ENCODE results near the gene PDCD1. TPM values are rescaled to one million over a fixed set of nuclear protein-coding genes. Genes with fewer than 3 reads are reported as not detected.

The PDCD1 gene
- total RNA-seq, 1 donor from 2014 or later, result 1.8 TPM

- Histone ChIP-seq H3K27me3 (no peaks in the 10 kb centered on the region), H3K4me3 (no peak overlapping the region), H3K4me1 (no peaks in the 10 kb centered on the region), H3K9me3 (no peaks in the 10 kb centered on the region), H3K36me3 (no peaks in the 10 kb centered on the region), H3K27ac (no peak overlapping the region)
- TF ChIP-seq, protein P1, sequence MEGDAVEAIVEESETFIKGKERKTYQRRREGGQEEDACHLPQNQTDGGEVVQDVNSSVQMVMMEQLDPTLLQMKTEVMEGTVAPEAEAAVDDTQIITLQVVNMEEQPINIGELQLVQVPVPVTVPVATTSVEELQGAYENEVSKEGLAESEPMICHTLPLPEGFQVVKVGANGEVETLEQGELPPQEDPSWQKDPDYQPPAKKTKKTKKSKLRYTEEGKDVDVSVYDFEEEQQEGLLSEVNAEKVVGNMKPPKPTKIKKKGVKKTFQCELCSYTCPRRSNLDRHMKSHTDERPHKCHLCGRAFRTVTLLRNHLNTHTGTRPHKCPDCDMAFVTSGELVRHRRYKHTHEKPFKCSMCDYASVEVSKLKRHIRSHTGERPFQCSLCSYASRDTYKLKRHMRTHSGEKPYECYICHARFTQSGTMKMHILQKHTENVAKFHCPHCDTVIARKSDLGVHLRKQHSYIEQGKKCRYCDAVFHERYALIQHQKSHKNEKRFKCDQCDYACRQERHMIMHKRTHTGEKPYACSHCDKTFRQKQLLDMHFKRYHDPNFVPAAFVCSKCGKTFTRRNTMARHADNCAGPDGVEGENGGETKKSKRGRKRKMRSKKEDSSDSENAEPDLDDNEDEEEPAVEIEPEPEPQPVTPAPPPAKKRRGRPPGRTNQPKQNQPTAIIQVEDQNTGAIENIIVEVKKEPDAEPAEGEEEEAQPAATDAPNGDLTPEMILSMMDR (IDR thresholded peaks at IDR 0.05), result no peak
- no peak for ATAC-seq
- DNase-seq, result no peak
- intact Hi-C loops (cut with DNase I), result no loop called here
Observed at GRCh38 chr2:241891988-241892298, 33.2 kb upstream of the PDCD1 start.

GRCh38 chr2:241891315-241891987 lies 32.8 kb upstream of the PDCD1 start:
- no peak for ATAC-seq
- no peak overlapping the region for H3K4me3 ChIP-seq
- no peaks in the 10 kb centered on the region for H3K4me1 ChIP-seq
- H3K36me3 ChIP-seq, result no peaks in the 10 kb centered on the region
- no peaks in the 10 kb centered on the region for H3K9me3 ChIP-seq
- no peaks in the 10 kb centered on the region for H3K27me3 ChIP-seq
- peak; percentile 6 for DNase-seq
- H3K27ac ChIP-seq, result no peak overlapping the region
- intact Hi-C loops (cut with DNase I), result no loop called here
- TF ChIP-seq, protein P1 (IDR thresholded peaks at IDR 0.05), result no peak

- H3K4me3 ChIP-seq, result no peak overlapping the region
- H3K27ac ChIP-seq, result no peak overlapping the region
- intact Hi-C loops (cut with DNase I), result no loop called here
- TF ChIP-seq, protein P1 (IDR thresholded peaks at IDR 0.05), result no peak
- H3K9me3 ChIP-seq, result no peaks in the 10 kb centered on the region
- no peaks in the 10 kb centered on the region for H3K27me3 ChIP-seq
- H3K36me3 ChIP-seq, result no peaks in the 10 kb centered on the region
- DNase-seq (no peak), ATAC-seq (no peak)
- no peaks in the 10 kb centered on the region for H3K4me1 ChIP-seq
Observed at GRCh38 chr2:241890524-241891235, 32.0 kb upstream of the PDCD1 start.

DNA sequence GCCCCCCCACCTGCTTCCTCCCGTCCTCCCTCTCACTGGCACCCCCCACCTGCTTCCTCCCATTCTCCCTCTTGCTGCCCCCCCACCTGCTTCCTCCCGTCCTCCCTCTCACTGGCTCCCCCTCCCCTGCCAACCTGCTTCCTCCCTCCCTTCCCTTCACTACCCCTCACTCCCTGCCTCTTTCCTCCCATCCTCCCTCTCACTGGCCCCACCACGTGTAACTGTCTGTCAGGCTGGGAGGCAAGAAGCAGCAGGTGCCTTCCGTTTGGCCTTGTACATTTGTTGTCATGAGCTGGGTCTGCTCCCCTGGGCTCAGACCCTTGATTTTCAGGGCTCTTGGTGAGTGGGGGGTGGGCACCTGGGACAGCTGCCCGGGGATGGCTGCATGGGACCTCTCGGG lies 29.9 kb upstream of the PDCD1 start:
- intact Hi-C loops (cut with DNase I), result no loop called here
- no peak overlapping the region for H3K27ac ChIP-seq
- ATAC-seq (no peak), DNase-seq (no peak)
- H3K27me3 ChIP-seq, result no peaks in the 10 kb centered on the region
- TF ChIP-seq, protein P1 (IDR thresholded peaks at IDR 0.05), result no peak
- H3K9me3 ChIP-seq, result no peaks in the 10 kb centered on the region
- H3K4me3 ChIP-seq, result no peak overlapping the region
- no peaks in the 10 kb centered on the region for H3K36me3 ChIP-seq
- no peaks in the 10 kb centered on the region for H3K4me1 ChIP-seq

DNA sequence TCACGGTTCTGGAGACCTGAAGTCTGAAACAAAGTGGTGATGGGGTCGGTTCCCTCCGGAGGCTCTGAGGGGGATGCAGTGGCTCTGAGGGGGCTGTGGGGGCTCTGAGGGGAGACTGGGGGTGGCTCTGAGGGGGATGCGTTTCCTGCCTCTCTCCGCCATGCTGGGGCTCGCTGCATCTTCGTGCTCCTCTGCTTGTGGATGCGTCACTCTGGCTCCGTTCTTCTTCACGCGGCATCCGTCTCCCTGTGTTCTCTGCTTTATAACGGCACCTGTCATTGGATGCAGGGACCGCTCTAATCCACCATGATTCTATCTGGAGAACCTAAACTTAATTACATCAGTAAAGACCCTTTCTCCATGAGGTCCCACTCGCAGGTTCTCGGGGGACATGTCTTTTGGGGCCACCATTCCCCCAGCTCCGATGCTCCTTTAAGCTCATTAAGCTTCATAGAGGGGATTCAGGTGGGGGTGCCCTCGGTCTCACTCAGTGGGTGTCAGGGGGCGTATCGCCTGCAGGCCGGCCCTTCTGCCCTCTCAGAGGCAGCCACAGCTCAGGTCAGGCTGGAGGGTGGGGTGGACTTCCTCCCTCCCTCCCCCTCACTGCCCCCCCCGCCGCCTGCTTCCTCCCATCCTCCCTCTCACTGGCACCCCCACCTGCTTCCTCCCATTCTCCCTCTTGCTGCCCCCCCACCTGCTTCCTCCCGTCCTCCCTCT lies 29.3 kb upstream of the PDCD1 start:
- Histone ChIP-seq H3K4me3 (no peak overlapping the region), H3K4me1 (no peaks in the 10 kb centered on the region), H3K27ac (no peak overlapping the region), H3K36me3 (no peaks in the 10 kb centered on the region), H3K9me3 (no peaks in the 10 kb centered on the region), H3K27me3 (no peaks in the 10 kb centered on the region)
- intact Hi-C loops (cut with DNase I), result no loop called here
- DNase-seq (no peak), ATAC-seq (no peak)
- TF ChIP-seq, protein P1 (IDR thresholded peaks at IDR 0.05), result no peak
